Epidermal melanocyte (primary cell): ENCODE results near the gene DUOXA1.
"Not testable (repeated sequence)": the region's sequence is repeated elsewhere in the genome, so short reads cannot be mapped to it uniquely, and the experiment has no call there.

Source experiments
- DNase-seq: peaks from one replicate; pipeline ENCODE4 v3.0.0; 2011; ENCODE audit warnings: low spot score; ENCODE audit not compliant: insufficient read length

Gene DUOXA1

GRCh38 chr15:45150997-45151396 is 21.3 kb upstream of the DUOXA1 start:
- DNase-seq = no peak

- no peak for DNase-seq
Observed at GRCh38 chr15:45150481-45150880, 20.8 kb upstream of the DUOXA1 start.

GRCh38 chr15:45149060-45149459 is 19.4 kb upstream of the DUOXA1 start:
- DNase-seq = no peak

- DNase-seq = no peak
Observed at GRCh38 chr15:45148076-45149059, 18.7 kb upstream of the DUOXA1 start.

GRCh38 chr15:45147606-45148005 is 17.9 kb upstream of the DUOXA1 start:
- DNase-seq = no peak

- DNase-seq = no peak
Observed at GRCh38 chr15:45146405-45146804, 16.7 kb upstream of the DUOXA1 start.

GRCh38 chr15:45144775-45145174 is 15.1 kb upstream of the DUOXA1 start:
- no peak for DNase-seq

GRCh38 chr15:45143946-45144345 is 14.3 kb upstream of the DUOXA1 start:
- no peak for DNase-seq

- no peak for DNase-seq
Observed at GRCh38 chr15:45143056-45143455, 13.4 kb upstream of the DUOXA1 start.

- DNase-seq = no peak
Observed at GRCh38 chr15:45141386-45141785, 11.7 kb upstream of the DUOXA1 start.

GRCh38 chr15:45140557-45141250 is 11.0 kb upstream of the DUOXA1 start:
- DNase-seq = no peak

GRCh38 chr15:45139770-45140169 is 10.1 kb upstream of the DUOXA1 start:
- DNase-seq = no peak

- no peak for DNase-seq
Observed at GRCh38 chr15:45138814-45139765, 9.4 kb upstream of the DUOXA1 start.

- DNase-seq = no peak
Observed at GRCh38 chr15:45137703-45138102, 8.0 kb upstream of the DUOXA1 start.

- no peak for DNase-seq
Observed at GRCh38 chr15:45136378-45136764, 6.7 kb upstream of the DUOXA1 start.

- DNase-seq = not testable (repeated sequence)
Observed at GRCh38 chr15:45135705-45136377, 6.2 kb upstream of the DUOXA1 start.

GRCh38 chr15:45134682-45135604 is 5.3 kb upstream of the DUOXA1 start:
- no peak for DNase-seq

GRCh38 chr15:45134046-45134445 is 4.4 kb upstream of the DUOXA1 start:
- DNase-seq = no peak

GRCh38 chr15:45133561-45133920 is 3.9 kb upstream of the DUOXA1 start:
- DNase-seq = no peak
